ENCODE data around the gene ALMS1. TPM values are rescaled to one million over a fixed set of nuclear protein-coding genes. Genes with fewer than 3 reads are reported as not detected.
"Not testable (repeated sequence)": the region's sequence is repeated elsewhere in the genome, so short reads cannot be mapped to it uniquely, and the experiment has no call there.

ALMS1 gene
- total RNA-seq, 8 experiments from 2014 or later: 8.1 to 60.2 (median 39.2) TPM

DNA sequence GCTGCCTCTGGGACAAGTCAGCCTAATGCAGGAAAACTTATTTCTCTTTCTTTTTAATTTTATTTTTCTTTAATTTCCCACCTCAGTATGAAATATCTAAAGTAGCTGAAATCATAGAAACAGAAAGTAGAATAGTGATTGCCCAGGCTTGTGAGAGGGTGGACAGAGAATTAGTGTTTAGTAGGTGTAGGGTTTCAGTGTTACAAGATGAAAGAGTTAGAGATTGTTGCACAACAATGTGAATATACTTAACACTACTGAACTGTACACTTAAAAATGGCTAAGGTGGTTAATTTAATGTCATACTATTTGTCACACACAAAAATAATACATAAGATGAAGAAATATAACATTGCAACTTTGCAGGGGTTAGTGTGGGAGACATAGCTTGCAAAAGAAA, 175.8 kb downstream of the ALMS1 start:
- in situ Hi-C loops (cut with MboI; ENCODE audit: low pct_unique_long_range_greater_than_20kb in 2 of 9, low sequenced_read_pairs in 9 of 9, unreplicated experiment in 9 of 9): no loop called here
- peak in 2 of 8 experiments; percentile 84 to 90 for ATAC-seq (replicated peaks in 6 of 8)

DNA sequence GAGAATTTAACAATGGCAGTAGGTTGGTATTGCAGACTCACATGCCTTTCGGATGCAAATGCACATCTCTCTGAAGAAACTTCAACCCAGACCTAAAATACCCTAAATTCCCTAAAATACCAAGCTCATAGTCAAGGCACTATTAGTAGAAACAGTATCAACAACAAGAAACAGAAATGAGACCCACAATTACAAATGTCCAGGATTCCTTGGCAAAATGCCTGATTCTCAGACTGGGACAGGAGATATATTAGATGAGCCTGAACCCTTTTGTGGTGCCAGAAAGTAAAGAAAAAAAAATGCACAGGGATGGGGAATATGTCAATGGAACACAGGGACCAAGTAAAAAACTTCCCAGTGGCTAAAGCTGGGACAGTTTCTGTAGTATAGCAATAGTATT, 179.3 kb downstream of the ALMS1 start:
- Histone ChIP-seq H3K4me3 (no peak overlapping the region), H3K27ac (no peak overlapping the region), H3K4me1 (replicated peaks in 1 of 2) (peaks cover 0 to 8% of the 10 kb centered on the region in 2 donors)
- 86 to 100% (median 100%) methylated on average over 1 of the region's 1 CpG; no CpG with 5 or more reads in 3 of the 10 experiments for WGBS, 10 experiments
- in situ Hi-C loops (cut with MboI; ENCODE audit: low pct_unique_long_range_greater_than_20kb in 2 of 9, low sequenced_read_pairs in 9 of 9, unreplicated experiment in 9 of 9): no loop called here
- no peak for ATAC-seq (replicated peaks in 6 of 8)

More for the DNA sequence above, 175.8 kb downstream of the ALMS1 start:
- Histone ChIP-seq H3K4me3 (no peak overlapping the region), H3K27ac (no peak overlapping the region), H3K4me1 (replicated peaks in 1 of 2) (peaks cover 0 to 8% of the 10 kb centered on the region in 2 donors)

DNA sequence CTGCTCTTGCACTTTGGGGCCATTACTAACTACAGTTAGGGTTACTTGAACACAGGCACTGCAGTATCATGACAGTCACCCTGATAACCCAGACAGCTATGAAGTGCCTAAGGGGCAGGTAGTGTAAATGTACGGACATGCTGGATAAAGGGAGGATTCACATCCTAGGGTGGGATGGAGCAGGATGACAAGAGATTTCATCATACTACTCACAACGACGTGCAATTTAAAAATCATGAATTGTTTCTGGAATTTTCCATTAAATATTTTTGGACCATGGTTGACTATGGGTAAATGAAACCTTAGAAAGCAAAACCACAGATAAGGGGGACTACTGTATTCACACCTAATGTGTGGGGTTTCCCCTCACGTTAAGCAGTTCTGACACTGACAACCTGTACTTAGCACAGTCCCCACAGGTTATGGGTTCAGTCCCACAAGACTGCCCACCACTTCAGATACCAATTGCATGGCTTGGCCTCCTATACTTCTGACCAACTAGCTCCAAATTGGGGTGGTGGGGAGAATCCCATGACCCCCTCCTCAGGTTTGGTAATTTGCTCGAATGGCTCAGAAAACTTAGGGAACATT, 180.7 kb downstream of the ALMS1 start:
- Histone ChIP-seq H3K4me1 (replicated peaks in 1 of 2) (no peaks in the 10 kb centered on the region), H3K27ac (no peak overlapping the region), H3K4me3 (no peak overlapping the region)
- no peak for ATAC-seq (replicated peaks in 6 of 8)
- 80 to 100% (median 90%) methylated on average over 1 to 5 of the region's 5 CpGs; no CpG with 5 or more reads in 2 of the 10 experiments for WGBS, 10 experiments
- in situ Hi-C loops (cut with MboI; ENCODE audit: low pct_unique_long_range_greater_than_20kb in 2 of 9, low sequenced_read_pairs in 9 of 9, unreplicated experiment in 9 of 9): no loop called here

DNA sequence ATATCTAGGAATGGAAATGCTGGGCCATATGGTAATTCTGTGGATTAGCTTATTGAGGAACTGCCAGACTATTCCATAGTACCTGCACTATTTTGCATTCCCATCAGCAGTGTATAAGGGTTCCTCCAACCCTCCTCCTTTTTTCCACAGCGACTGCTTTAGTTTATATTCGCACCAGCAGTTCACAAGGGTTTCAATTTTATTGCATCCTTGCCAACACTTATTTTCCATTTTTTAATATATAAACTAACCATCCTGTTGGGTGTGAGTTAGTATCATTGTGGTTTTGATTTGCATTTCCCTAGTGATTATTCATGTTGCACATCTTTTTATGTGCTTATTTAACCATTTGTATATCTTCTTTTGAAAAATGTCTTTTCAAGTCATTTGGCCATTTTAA, 189.6 kb downstream of the ALMS1 start:
- in situ Hi-C loops (cut with MboI; ENCODE audit: low pct_unique_long_range_greater_than_20kb in 2 of 9, low sequenced_read_pairs in 9 of 9, unreplicated experiment in 9 of 9): no loop called here
- no peak overlapping the region for H3K4me3 ChIP-seq
- no peaks in the 10 kb centered on the region for H3K4me1 ChIP-seq (replicated peaks in 1 of 2)
- no peak overlapping the region for H3K27ac ChIP-seq
- WGBS, 10 experiments: 0 to 100% (median 94%) methylated on average over 1 to 2 of the region's 2 CpGs
- ATAC-seq (replicated peaks in 6 of 8): peak in 3 of 8 experiments; percentile 32 to 77 (median 48)

DNA sequence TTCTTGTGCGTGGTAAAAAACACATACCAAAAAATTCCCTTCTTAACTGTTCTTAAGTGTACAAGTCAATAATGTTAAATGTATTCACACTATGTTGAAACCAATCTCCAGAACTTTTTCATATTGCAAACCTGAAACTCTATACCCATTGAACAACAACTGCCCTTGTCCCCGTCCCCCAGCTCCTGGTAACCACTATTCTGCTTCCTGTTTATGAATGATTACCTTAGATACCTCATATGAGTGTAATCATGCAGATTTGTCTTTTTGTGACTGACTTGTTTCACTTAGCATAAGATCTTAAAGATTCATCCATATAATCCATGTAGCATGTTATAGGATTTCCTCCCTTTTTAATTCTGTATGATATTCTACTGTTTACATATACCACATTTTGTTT, 196.7 kb downstream of the ALMS1 start:
- H3K4me1 ChIP-seq (replicated peaks in 1 of 2): no peaks in the 10 kb centered on the region
- no peak overlapping the region for H3K4me3 ChIP-seq
- H3K27ac ChIP-seq: no peak overlapping the region
- WGBS, 10 experiments: 33 to 100% (median 94%) methylated on average over 1 to 2 of the region's 2 CpGs
- in situ Hi-C loops (cut with MboI; ENCODE audit: low pct_unique_long_range_greater_than_20kb in 2 of 9, low sequenced_read_pairs in 9 of 9, unreplicated experiment in 9 of 9): no loop called here
- ATAC-seq (replicated peaks in 6 of 8): peak in 1 of 8 experiments; percentile 43

DNA sequence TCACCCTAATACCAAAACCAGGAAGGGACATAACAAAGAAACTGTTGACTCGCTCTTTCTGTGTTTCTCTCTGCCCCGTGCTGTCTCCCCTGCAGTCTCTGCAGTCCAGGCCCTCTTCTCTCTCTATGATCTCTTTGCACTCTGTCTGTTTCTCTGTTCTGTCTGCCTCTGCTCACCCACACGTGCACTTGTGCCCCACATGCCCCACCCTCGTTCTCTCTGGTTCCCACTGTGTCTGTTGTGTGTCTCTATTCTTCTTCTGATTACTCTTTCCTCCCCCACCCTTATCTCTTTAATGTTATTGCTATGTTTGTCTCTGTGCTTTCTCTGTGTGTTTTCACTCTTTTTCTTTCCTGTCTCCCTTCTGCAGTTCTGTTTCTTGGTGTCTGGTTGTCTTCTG, 202.5 kb downstream of the ALMS1 start:
- no peak overlapping the region for H3K4me3 ChIP-seq
- no peaks in the 10 kb centered on the region for H3K4me1 ChIP-seq (replicated peaks in 1 of 2)
- in situ Hi-C loops (cut with MboI; ENCODE audit: low pct_unique_long_range_greater_than_20kb in 2 of 9, low sequenced_read_pairs in 9 of 9, unreplicated experiment in 9 of 9): no loop called here
- WGBS, 10 experiments: 0 to 60% (median 37%) methylated on average over 1 to 4 of the region's 4 CpGs; no CpG with 5 or more reads in 2 of the 10 experiments
- no peak overlapping the region for H3K27ac ChIP-seq
- peak in 2 of 8 experiments; percentile 10 to 25 for ATAC-seq (replicated peaks in 6 of 8)

DNA sequence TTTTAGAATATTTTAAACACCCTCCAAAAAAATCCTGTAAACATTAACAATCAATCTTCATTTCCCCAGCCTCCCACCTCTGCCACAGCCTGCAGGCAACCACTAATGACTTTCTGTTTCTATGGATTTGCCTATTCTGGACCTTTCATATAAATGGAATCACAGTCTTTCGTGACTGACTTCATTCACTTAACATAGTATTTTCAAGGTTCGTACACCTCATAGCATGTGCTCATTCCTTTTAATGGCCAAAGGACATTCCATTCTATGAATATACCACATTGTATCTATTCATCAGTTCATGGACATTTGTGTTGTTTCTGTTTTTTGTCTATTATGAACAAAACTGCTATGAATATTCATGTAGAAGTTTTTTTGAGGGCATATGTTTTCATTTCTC, 208.0 kb downstream of the ALMS1 start:
- no peaks in the 10 kb centered on the region for H3K4me1 ChIP-seq (replicated peaks in 1 of 2)
- WGBS, 10 experiments: 10 to 100% (median 91%) methylated on average over 1 to 2 of the region's 2 CpGs
- no peak overlapping the region for H3K4me3 ChIP-seq
- H3K27ac ChIP-seq: no peak overlapping the region
- in situ Hi-C loops (cut with MboI; ENCODE audit: low pct_unique_long_range_greater_than_20kb in 2 of 9, low sequenced_read_pairs in 9 of 9, unreplicated experiment in 9 of 9): no loop called here
- peak in 3 of 8 experiments; percentile 84 to 88 (median 84) for ATAC-seq (replicated peaks in 6 of 8)

DNA sequence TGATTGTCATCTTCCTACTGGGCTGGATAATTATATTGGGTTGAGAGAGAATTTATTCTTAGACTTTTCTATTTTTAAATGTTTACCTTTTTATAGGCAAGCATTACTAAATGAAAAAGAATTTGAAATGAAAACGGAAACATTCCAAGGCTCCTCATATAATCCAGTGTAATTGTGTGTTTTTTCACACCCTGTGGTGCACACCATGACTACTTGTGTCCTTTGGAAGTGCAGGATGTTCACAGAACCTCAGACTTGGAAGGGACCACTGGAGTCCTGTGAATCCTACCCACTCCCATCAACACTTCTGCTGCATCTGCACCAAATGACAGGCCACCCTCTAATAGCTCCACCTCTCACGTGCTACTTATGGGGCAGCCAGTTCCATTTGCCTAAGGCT, 208.6 kb downstream of the ALMS1 start:
- Histone ChIP-seq H3K4me1 (replicated peaks in 1 of 2) (no peaks in the 10 kb centered on the region), H3K4me3 (no peak overlapping the region), H3K27ac (no peak overlapping the region)
- in situ Hi-C loops (cut with MboI; ENCODE audit: low pct_unique_long_range_greater_than_20kb in 2 of 9, low sequenced_read_pairs in 9 of 9, unreplicated experiment in 9 of 9): no loop called here
- 81 to 100% (median 100%) methylated on average over 1 to 2 of the region's 2 CpGs; no CpG with 5 or more reads in 3 of the 10 experiments for WGBS, 10 experiments
- no peak for ATAC-seq (replicated peaks in 6 of 8)

DNA sequence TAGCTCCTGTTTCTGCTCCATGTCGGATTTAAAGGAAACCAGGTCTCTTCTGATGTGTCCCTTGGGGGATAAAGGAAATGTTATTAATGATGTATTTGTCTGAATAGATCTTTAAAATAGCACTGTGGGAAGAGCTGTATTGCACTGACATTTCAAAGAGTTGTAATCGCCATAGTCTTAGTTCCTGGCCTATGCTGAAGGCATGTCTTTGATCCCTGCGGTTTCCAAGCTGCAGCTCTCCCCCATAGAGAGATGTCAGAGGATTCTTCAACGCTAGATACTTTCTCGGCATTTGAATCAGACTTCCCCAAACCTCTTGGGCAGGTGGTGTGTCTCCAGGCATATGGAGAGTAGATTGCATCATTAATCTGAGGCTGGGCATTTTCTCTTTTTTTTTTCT, 216.1 kb downstream of the ALMS1 start:
- ATAC-seq (replicated peaks in 6 of 8): peak in 1 of 8 experiments; percentile 66
- Histone ChIP-seq H3K4me3 (no peak overlapping the region), H3K4me1 (replicated peaks in 1 of 2) (no peaks in the 10 kb centered on the region), H3K27ac (no peak overlapping the region)
- WGBS, 10 experiments: 51 to 80% (median 61%) methylated on average over 1 to 4 of the region's 5 CpGs; no CpG with 5 or more reads in 3 of the 10 experiments
- in situ Hi-C loops (cut with MboI; ENCODE audit: low pct_unique_long_range_greater_than_20kb in 2 of 9, low sequenced_read_pairs in 9 of 9, unreplicated experiment in 9 of 9): no loop called here

DNA sequence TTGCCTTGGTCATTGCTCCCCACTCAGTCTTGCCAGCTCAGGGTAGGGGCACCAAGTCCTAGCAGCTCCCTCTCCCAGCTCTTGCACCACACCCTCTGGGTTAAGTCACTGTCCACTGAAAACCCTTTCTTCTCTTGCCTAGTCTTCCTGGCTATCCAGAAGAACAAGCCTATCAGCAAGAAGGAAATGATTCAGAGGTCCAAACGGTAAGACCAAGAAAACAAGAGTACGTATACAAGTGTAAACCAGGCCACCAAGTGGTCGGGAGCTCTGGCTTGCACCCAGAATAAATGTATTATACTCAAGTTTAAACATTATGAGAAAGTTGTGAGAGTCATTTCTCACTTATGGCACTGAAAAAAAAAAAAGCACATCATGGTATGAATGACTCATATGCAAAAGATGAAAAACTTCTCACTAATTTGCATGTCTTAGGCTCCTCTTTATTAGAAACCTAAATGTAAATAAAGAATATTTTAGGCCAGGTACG, 217.5 kb downstream of the ALMS1 start:
- ATAC-seq (replicated peaks in 6 of 8): peak in 3 of 8 experiments; percentile 46 to 94 (median 84)
- WGBS, 10 experiments: 20 to 100% (median 89%) methylated on average over 1 to 4 of the region's 4 CpGs
- H3K4me3 ChIP-seq; H3K4me1 ChIP-seq (replicated peaks in 1 of 2); in situ Hi-C loops (cut with MboI; ENCODE audit: low pct_unique_long_range_greater_than_20kb in 2 of 9, low sequenced_read_pairs in 9 of 9, unreplicated experiment in 9 of 9); H3K27ac ChIP-seq: not testable (repeated sequence)

DNA sequence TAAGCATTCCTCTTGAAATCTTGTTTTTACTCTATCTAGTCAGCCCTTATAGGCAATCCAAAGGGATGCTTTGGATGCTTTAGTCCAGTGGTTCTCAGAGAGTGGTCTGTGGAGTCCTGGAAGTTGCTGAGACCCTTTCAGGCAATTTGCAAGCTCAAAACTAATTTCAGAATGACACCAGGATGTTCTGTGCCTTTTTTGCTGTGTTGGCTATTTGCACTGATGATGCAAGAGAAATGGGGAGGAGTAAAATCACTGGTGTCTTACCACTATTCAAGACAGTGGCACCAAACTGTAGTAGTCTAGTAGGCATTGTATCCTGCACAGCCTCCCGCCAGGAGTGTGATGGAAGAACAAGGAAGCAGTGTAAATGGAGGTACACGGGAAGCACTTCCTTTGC, 219.0 kb downstream of the ALMS1 start:
- 70 to 100% (median 94%) methylated on average over 1 to 2 of the region's 2 CpGs; no CpG with 5 or more reads in 3 of the 10 experiments for WGBS, 10 experiments
- H3K4me1 ChIP-seq (replicated peaks in 1 of 2); ATAC-seq (replicated peaks in 6 of 8); H3K27ac ChIP-seq; H3K4me3 ChIP-seq; in situ Hi-C loops (cut with MboI; ENCODE audit: low pct_unique_long_range_greater_than_20kb in 2 of 9, low sequenced_read_pairs in 9 of 9, unreplicated experiment in 9 of 9): not testable (repeated sequence)

DNA sequence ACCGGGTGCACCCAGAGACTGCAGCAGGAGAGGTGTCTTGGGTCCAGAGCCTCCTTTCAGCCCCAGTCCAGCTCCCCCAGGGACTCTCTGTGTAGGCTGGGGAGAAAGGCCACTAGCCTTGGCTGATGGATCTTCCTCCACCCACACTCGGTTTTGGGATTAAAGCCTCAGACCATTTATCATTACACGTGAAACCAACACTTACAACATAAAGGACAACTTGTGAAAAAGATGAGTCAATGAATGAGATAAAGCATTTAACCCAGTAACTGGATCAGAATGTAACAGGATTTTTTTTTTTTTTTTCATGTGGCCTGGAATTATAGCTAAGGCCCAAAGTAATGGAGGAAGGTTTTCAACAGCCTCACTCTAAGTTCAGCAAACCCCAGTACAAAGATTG, 224.5 kb downstream of the ALMS1 start:
- Histone ChIP-seq H3K27ac (no peak overlapping the region), H3K4me1 (replicated peaks in 1 of 2) (no peaks in the 10 kb centered on the region), H3K4me3 (no peak overlapping the region)
- 62 to 100% (median 92%) methylated on average over 1 to 3 of the region's 3 CpGs; no CpG with 5 or more reads in 4 of the 10 experiments for WGBS, 10 experiments
- ATAC-seq (replicated peaks in 6 of 8): no peak
- in situ Hi-C loops (cut with MboI; ENCODE audit: low pct_unique_long_range_greater_than_20kb in 2 of 9, low sequenced_read_pairs in 9 of 9, unreplicated experiment in 9 of 9): no loop called here

DNA sequence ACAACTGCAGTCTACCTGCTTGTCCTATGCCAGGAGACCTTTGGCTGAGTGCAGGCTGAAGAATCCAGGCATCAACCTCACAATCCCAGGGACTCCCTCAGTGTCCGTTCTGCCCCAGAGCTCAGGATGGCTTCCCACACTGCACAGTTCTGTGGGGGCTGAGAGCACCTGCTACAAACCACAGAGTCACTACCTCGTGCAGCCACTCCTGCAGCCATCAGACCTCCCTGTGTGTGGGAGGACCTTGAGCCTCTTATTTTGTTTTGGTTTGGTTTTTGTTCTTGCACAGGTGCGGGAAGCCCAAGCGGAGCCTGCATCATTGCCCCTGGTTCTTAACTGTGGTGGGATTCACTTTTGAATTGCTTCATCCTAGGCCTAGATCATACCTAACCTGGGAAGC, 225.6 kb downstream of the ALMS1 start:
- in situ Hi-C loops (cut with MboI; ENCODE audit: low pct_unique_long_range_greater_than_20kb in 2 of 9, low sequenced_read_pairs in 9 of 9, unreplicated experiment in 9 of 9): no loop called here
- 60 to 100% (median 75%) methylated on average over 1 to 3 of the region's 4 CpGs; no CpG with 5 or more reads in 7 of the 10 experiments for WGBS, 10 experiments

DNA sequence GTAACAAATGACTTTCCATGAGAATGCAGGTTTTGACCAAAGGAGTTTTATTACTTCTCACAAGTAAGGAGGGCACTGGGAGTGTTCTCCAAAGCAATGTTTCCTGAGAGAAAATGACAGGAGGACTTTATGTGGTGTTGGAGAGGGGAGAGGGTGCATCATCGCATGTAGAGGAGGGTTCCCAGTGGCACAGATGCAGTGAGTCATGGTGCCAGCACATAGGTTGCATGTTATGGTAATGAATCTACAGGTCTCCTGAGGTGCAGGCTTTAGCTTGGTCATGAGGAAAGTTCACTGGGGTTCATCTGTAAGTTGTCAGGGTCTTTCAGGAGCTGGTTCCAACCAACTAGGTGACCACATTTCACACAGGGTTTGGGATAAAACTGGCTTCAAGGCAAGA, 226.2 kb downstream of the ALMS1 start:
- WGBS, 10 experiments: 100% methylated on average over 1 of the region's 1 CpG; no CpG with 5 or more reads in 8 of the 10 experiments

More for the DNA sequence above, 225.6 kb downstream of the ALMS1 start:
- no peak overlapping the region for H3K27ac ChIP-seq
- no peak for ATAC-seq (replicated peaks in 6 of 8)
- no peaks in the 10 kb centered on the region for H3K4me1 ChIP-seq (replicated peaks in 1 of 2)
- no peak overlapping the region for H3K4me3 ChIP-seq

More for the DNA sequence above, 226.2 kb downstream of the ALMS1 start:
- ATAC-seq (replicated peaks in 6 of 8): no peak
- no peaks in the 10 kb centered on the region for H3K4me1 ChIP-seq (replicated peaks in 1 of 2)
- H3K27ac ChIP-seq: no peak overlapping the region
- in situ Hi-C loops (cut with MboI; ENCODE audit: low pct_unique_long_range_greater_than_20kb in 2 of 9, low sequenced_read_pairs in 9 of 9, unreplicated experiment in 9 of 9): no loop called here
- no peak overlapping the region for H3K4me3 ChIP-seq
